Vagina (tissue), 2 donors: ENCODE measurements around the gene CDC42. TPM values are rescaled to one million over a fixed set of nuclear protein-coding genes. Genes with fewer than 3 reads are reported as not detected.

Experiments
- DNase-seq, 2 donors: peaks; one replicate each; pipeline ENCODE4 v3.0.0-alpha.2; 2017; ENCODE audit errors: extremely low spot score in 2 of 2
- H3K27ac ChIP-seq: fragments of 200-600 bp; sonication (generic); one replicate; pipeline ENCODE4 v1.5.1; 2019
- H3K27me3 ChIP-seq: fragments of 200-600 bp; sonication (generic); one replicate; pipeline ENCODE4 v1.5.1; 2019
- H3K36me3 ChIP-seq, 2 donors: fragments of 200-600 bp; sonication (generic); one replicate each; pipeline ENCODE4 v1.5.1; 2017 to 2019
- H3K4me1 ChIP-seq: fragments of 200-600 bp; sonication (generic); one replicate; pipeline ENCODE4 v1.5.1; 2019
- H3K4me3 ChIP-seq, 2 donors: fragments of 200-600 bp; sonication (generic); 1 replicate in 1 of 2; 2 replicates in 1 of 2; pipeline ENCODE4 v1.5.1; 2016 to 2019
- H3K9me3 ChIP-seq: fragments of 200-600 bp; sonication (generic); one replicate; pipeline ENCODE4 v1.5.1; 2019
- CTCF ChIP-seq, 3 experiments: fragments of 450-650 bp in 2 of 3; fragments of 200-600 bp in 1 of 3; sonication (generic) in 1 of 3; IDR thresholded peaks; one replicate each; pipeline ENCODE4 v1.5.1; 2017 to 2019; ENCODE audit warnings: antibody characterized with exemption in 3 of 3, mild to moderate bottlenecking in 2 of 3, moderate library complexity in 2 of 3
- POLR2A ChIP-seq, 2 donors: fragments of 450-650 bp; IDR thresholded peaks; one replicate each; pipeline ENCODE4 v1.6.1; 2017; ENCODE audit warnings: antibody characterized with exemption in 2 of 2, mild to moderate bottlenecking in 2 of 2, moderate library complexity in 2 of 2
- POLR2AphosphoS5 ChIP-seq, 2 donors: sonication (generic); formaldehyde crosslinking; IDR thresholded peaks; one replicate each; pipeline ENCODE4 v1.9.0; 2017; ENCODE audit warnings: antibody characterized with exemption in 2 of 2, mild to moderate bottlenecking in 2 of 2, low read depth in 1 of 2; ENCODE audit not compliant: insufficient read depth in 1 of 2
- intact Hi-C: fragments of 100-400 bp; cut with DNase I; formaldehyde crosslinking; loops from one replicate; pipeline ENCODE4 v1.15.1; 2023
- total RNA-seq: library from RNA; depleted of rRNA; stranded (reverse); fragments of >200 nt; gene quantifications from one replicate; pipeline ENCODE4 v1.2.3, GENCODE V29; 2016

The CDC42 gene
- total RNA-seq, 1 donor from 2014 or later = 141 TPM

GRCh38 chr1:22121421-22121911 lies 69.0 kb downstream of the CDC42 start:
- Histone ChIP-seq H3K9me3 (no peaks in the 10 kb centered on the region), H3K27me3 (no peaks in the 10 kb centered on the region), H3K27ac (no peak overlapping the region), H3K4me3 (no peak overlapping the region), H3K4me1 (peaks cover 24% of the 10 kb centered on the region), H3K36me3 (peaks cover 0 to 17% of the 10 kb centered on the region in 2 donors)
- DNase-seq = no peak
- intact Hi-C loops = no loop called here
- TF ChIP-seq CTCF (IDR thresholded peaks at IDR 0.05) = no peak
- no peak for TF ChIP-seq POLR2AphosphoS5 (IDR thresholded peaks at IDR 0.05; ENCODE audit: insufficient read depth in 1 of 2, low read depth in 1 of 2)
- TF ChIP-seq POLR2A (IDR thresholded peaks at IDR 0.05) = no peak

GRCh38 chr1:22122273-22123070 lies 70.0 kb downstream of the CDC42 start:
- Histone ChIP-seq H3K27me3 (no peaks in the 10 kb centered on the region), H3K4me3 (no peak overlapping the region), H3K4me1 (peaks cover 14% of the 10 kb centered on the region), H3K9me3 (no peaks in the 10 kb centered on the region), H3K36me3 (peaks cover 0 to 17% of the 10 kb centered on the region in 2 donors), H3K27ac (no peak overlapping the region)
- no peak for DNase-seq
- intact Hi-C loops = no loop called here
- TF ChIP-seq POLR2A (IDR thresholded peaks at IDR 0.05) (no peak), CTCF (IDR thresholded peaks at IDR 0.05) (no peak), POLR2AphosphoS5 (IDR thresholded peaks at IDR 0.05; ENCODE audit: insufficient read depth in 1 of 2, low read depth in 1 of 2) (no peak)

GRCh38 chr1:22123071-22123390 lies 70.5 kb downstream of the CDC42 start:
- H3K9me3 ChIP-seq = no peaks in the 10 kb centered on the region
- no peak overlapping the region for H3K27ac ChIP-seq
- no peak for DNase-seq
- peaks cover 0 to 17% of the 10 kb centered on the region in 2 donors for H3K36me3 ChIP-seq
- H3K27me3 ChIP-seq = no peaks in the 10 kb centered on the region
- intact Hi-C loops = no loop called here
- H3K4me1 ChIP-seq = peaks cover 8% of the 10 kb centered on the region
- H3K4me3 ChIP-seq = no peak overlapping the region
- TF ChIP-seq CTCF (IDR thresholded peaks at IDR 0.05) = no peak
- TF ChIP-seq POLR2A (IDR thresholded peaks at IDR 0.05) = no peak
- no peak for TF ChIP-seq POLR2AphosphoS5 (IDR thresholded peaks at IDR 0.05; ENCODE audit: insufficient read depth in 1 of 2, low read depth in 1 of 2)

- H3K4me3 ChIP-seq = no peak overlapping the region
- DNase-seq = no peak
- TF ChIP-seq POLR2A (IDR thresholded peaks at IDR 0.05) (no peak), CTCF (IDR thresholded peaks at IDR 0.05) (no peak), POLR2AphosphoS5 (IDR thresholded peaks at IDR 0.05; ENCODE audit: insufficient read depth in 1 of 2, low read depth in 1 of 2) (no peak)
- peaks cover 0 to 11% of the 10 kb centered on the region in 2 donors for H3K36me3 ChIP-seq
- H3K4me1 ChIP-seq = no peaks in the 10 kb centered on the region
- H3K27ac ChIP-seq = no peak overlapping the region
- H3K27me3 ChIP-seq = no peaks in the 10 kb centered on the region
- intact Hi-C loops = no loop called here
- H3K9me3 ChIP-seq = no peaks in the 10 kb centered on the region
Observed at GRCh38 chr1:22123901-22124404, 71.4 kb downstream of the CDC42 start.
